Measurements from ENCODE around the gene TMEM52. TPM values are rescaled to one million over a fixed set of nuclear protein-coding genes. Genes with fewer than 3 reads are reported as not detected.

The TMEM52 gene
- total RNA-seq, 4 donors from 2014 or later = 1.1 to 3.6 (median 3.0) TPM

GRCh38 chr1:1959459-1959839 is 40.4 kb upstream of the TMEM52 start:
- peaks cover 0 to 64% (median 0%) of the 10 kb centered on the region in 4 donors for H3K27me3 ChIP-seq
- intact Hi-C loops (cut with DNase I) = no loop called here
- DNase-seq = no peak
- H3K4me3 ChIP-seq = no peak overlapping the region
- H3K9me3 ChIP-seq = no peaks in the 10 kb centered on the region
- H3K27ac ChIP-seq = no peak overlapping the region
- TF ChIP-seq, protein P1, sequence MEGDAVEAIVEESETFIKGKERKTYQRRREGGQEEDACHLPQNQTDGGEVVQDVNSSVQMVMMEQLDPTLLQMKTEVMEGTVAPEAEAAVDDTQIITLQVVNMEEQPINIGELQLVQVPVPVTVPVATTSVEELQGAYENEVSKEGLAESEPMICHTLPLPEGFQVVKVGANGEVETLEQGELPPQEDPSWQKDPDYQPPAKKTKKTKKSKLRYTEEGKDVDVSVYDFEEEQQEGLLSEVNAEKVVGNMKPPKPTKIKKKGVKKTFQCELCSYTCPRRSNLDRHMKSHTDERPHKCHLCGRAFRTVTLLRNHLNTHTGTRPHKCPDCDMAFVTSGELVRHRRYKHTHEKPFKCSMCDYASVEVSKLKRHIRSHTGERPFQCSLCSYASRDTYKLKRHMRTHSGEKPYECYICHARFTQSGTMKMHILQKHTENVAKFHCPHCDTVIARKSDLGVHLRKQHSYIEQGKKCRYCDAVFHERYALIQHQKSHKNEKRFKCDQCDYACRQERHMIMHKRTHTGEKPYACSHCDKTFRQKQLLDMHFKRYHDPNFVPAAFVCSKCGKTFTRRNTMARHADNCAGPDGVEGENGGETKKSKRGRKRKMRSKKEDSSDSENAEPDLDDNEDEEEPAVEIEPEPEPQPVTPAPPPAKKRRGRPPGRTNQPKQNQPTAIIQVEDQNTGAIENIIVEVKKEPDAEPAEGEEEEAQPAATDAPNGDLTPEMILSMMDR (IDR thresholded peaks at IDR 0.05) = no peak
- TF ChIP-seq POLR2A (IDR thresholded peaks at IDR 0.05) = no peak
- no peaks in the 10 kb centered on the region for H3K36me3 ChIP-seq
- peaks cover 0 to 13% (median 8%) of the 10 kb centered on the region in 3 donors for H3K4me1 ChIP-seq
- WGBS, 2 donors = 69 to 89% methylated on average over 3 to 7 of the region's 12 CpGs

DNA sequence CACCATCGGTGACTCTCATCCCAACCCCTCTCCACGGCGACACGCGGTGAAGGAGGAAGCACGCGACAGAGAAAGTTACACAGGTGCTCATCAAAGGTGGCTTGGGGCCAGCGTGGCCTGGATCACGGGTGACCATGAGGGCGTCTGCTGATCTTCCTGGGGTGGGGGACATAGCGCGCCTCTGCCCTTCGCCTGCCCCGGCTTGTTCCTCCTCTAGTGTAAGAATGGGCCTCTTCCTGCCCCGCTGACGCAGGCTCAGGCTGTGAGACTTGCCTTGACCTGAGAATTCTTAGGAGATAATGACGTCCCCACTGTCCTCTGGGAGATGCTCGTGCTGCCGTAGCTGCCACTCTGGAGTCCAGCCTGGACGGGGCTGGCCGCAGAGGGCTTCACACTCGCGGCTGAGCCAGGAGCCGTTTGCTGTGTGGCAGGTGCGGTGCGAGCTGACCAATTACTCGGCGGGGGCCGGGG is 39.0 kb upstream of the TMEM52 start:
- H3K27ac ChIP-seq = no peak overlapping the region
- H3K4me3 ChIP-seq = no peak overlapping the region
- no peaks in the 10 kb centered on the region for H3K9me3 ChIP-seq
- TF ChIP-seq, protein P1 (IDR thresholded peaks at IDR 0.05) = no peak
- TF ChIP-seq POLR2A (IDR thresholded peaks at IDR 0.05) = no peak
- peaks cover 0 to 13% (median 8%) of the 10 kb centered on the region in 3 donors for H3K4me1 ChIP-seq
- H3K36me3 ChIP-seq = no peaks in the 10 kb centered on the region
- 65 to 70% methylated on average over 13 to 20 of the region's 29 CpGs for WGBS, 2 donors
- H3K27me3 ChIP-seq = peaks cover 0 to 60% (median 0%) of the 10 kb centered on the region in 4 donors
- DNase-seq = no peak
- intact Hi-C loops (cut with DNase I) = no loop called here

GRCh38 chr1:1957533-1957961 is 38.5 kb upstream of the TMEM52 start:
- no peak overlapping the region for H3K27ac ChIP-seq
- intact Hi-C loops (cut with DNase I) = no loop called here

DNA sequence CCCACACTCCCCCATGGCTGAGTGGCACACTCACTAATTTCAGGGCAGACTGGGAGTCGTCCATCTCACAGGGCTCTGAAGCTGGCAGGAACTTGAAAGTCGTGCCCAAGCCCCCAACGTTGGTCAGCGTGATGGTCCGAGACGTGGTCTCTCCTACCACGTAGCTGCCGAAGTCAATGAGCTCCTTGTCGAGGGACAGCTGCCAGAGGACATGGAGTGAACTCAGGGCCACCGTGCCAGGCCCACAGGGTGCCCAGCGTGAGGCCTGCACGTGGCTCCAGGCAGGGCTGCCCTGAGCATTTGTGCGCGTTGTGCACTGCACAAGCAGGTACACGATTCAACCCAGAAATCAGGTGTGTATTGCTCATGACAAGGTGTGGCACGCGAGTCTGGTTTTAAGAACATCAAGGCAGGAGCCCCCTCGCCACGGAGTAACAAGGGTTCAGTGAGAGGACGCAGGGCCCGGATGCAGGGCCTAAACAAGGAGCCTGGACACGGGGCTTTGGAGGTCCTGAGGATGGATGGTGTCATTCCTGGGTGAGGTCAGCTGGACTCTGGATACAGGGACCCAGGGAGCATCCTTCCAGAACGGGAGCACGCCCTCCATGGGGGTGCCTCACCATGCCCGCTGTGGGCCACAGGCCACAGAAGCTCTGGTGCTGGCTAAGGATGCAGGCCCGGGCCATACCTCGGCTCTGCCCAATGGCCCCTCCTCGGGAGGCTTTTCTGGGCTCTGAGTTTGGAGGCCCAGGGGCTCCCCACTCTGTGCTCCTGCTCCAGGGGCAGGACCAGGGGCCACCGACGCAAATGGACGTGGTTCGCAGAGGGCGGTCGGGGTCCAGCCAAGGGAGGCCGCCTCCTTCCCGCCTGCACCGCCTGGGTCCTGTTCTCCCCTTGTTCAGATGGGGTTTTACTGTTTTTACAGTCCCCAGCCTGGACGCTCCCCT is 37.8 kb upstream of the TMEM52 start:
- Histone ChIP-seq H3K36me3 (no peaks in the 10 kb centered on the region), H3K9me3 (no peaks in the 10 kb centered on the region), H3K27ac (no peak overlapping the region), H3K27me3 (peaks cover 0 to 65% (median 0%) of the 10 kb centered on the region in 4 donors), H3K4me1 (peaks cover 0 to 13% (median 8%) of the 10 kb centered on the region in 3 donors), H3K4me3 (no peak overlapping the region)
- intact Hi-C loops (cut with DNase I) = no loop called here
- no peak for DNase-seq
- 61 to 91% methylated on average over 12 of the region's 38 CpGs for WGBS, 2 donors
- TF ChIP-seq, protein P1 (IDR thresholded peaks at IDR 0.05) = no peak
- TF ChIP-seq POLR2A (IDR thresholded peaks at IDR 0.05) = no peak

More at GRCh38 chr1:1957533-1957961, 38.5 kb upstream of the TMEM52 start:
- Histone ChIP-seq H3K9me3 (no peaks in the 10 kb centered on the region), H3K27me3 (peaks cover 0 to 64% (median 0%) of the 10 kb centered on the region in 4 donors), H3K4me1 (peaks cover 0 to 13% (median 8%) of the 10 kb centered on the region in 3 donors), H3K36me3 (no peaks in the 10 kb centered on the region), H3K4me3 (no peak overlapping the region)
- DNase-seq = no peak
- 87 to 100% methylated on average over 1 to 3 of the region's 22 CpGs for WGBS, 2 donors
- TF ChIP-seq, protein P1 (IDR thresholded peaks at IDR 0.05) = no peak
- no peak for TF ChIP-seq POLR2A (IDR thresholded peaks at IDR 0.05)

GRCh38 chr1:1956101-1956500 is 37.0 kb upstream of the TMEM52 start:
- H3K36me3 ChIP-seq = no peaks in the 10 kb centered on the region
- H3K9me3 ChIP-seq = no peaks in the 10 kb centered on the region
- peaks cover 0 to 57% (median 0%) of the 10 kb centered on the region in 4 donors for H3K27me3 ChIP-seq
- H3K27ac ChIP-seq = no peak overlapping the region
- peaks cover 0 to 13% (median 8%) of the 10 kb centered on the region in 3 donors for H3K4me1 ChIP-seq
- no peak for DNase-seq
- TF ChIP-seq POLR2A (IDR thresholded peaks at IDR 0.05) = no peak
- TF ChIP-seq, protein P1 (IDR thresholded peaks at IDR 0.05) = no peak
- intact Hi-C loops (cut with DNase I) = no loop called here
- WGBS, 2 donors = 40% methylated on average over 1 of the region's 7 CpGs; no CpG with 5 or more reads in 1 of the 2 donors
- no peak overlapping the region for H3K4me3 ChIP-seq

Data from esophagus squamous epithelium (tissue), 5 donors.